GM12874 (cell line): ENCODE measurements around the gene CSE1L.

Experiments used
- TF ChIP-seq, protein P1 (sequence below): IDR thresholded peaks from 2 replicates; pipeline ENCODE4 v1.5.1; 2011; ENCODE audit warnings: low read depth, mild to moderate bottlenecking, control low read depth, low read length, moderate library complexity; ENCODE audit not compliant: insufficient read depth

The CSE1L gene

DNA sequence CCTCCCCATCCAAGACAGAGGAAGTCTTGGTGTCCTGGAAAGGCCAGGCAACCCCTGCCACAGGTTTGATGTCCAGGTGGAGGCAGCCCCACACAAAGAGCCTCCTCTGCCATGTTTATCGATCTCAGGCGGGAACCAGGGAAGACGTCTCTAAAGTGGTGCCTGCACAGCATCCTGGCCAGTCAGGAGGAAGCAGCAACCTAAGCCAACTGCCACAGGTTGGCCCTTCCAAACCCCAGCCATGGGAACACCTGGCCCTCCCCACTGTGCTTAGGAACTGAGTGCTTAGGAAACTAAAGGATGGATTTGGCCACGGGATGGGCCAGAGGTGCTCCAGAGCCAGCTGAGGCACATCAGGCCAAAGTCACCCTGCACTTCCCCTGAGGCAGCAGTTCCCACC, 56.9 kb downstream of the CSE1L start:
- TF ChIP-seq, protein P1, sequence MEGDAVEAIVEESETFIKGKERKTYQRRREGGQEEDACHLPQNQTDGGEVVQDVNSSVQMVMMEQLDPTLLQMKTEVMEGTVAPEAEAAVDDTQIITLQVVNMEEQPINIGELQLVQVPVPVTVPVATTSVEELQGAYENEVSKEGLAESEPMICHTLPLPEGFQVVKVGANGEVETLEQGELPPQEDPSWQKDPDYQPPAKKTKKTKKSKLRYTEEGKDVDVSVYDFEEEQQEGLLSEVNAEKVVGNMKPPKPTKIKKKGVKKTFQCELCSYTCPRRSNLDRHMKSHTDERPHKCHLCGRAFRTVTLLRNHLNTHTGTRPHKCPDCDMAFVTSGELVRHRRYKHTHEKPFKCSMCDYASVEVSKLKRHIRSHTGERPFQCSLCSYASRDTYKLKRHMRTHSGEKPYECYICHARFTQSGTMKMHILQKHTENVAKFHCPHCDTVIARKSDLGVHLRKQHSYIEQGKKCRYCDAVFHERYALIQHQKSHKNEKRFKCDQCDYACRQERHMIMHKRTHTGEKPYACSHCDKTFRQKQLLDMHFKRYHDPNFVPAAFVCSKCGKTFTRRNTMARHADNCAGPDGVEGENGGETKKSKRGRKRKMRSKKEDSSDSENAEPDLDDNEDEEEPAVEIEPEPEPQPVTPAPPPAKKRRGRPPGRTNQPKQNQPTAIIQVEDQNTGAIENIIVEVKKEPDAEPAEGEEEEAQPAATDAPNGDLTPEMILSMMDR, result no peak

DNA sequence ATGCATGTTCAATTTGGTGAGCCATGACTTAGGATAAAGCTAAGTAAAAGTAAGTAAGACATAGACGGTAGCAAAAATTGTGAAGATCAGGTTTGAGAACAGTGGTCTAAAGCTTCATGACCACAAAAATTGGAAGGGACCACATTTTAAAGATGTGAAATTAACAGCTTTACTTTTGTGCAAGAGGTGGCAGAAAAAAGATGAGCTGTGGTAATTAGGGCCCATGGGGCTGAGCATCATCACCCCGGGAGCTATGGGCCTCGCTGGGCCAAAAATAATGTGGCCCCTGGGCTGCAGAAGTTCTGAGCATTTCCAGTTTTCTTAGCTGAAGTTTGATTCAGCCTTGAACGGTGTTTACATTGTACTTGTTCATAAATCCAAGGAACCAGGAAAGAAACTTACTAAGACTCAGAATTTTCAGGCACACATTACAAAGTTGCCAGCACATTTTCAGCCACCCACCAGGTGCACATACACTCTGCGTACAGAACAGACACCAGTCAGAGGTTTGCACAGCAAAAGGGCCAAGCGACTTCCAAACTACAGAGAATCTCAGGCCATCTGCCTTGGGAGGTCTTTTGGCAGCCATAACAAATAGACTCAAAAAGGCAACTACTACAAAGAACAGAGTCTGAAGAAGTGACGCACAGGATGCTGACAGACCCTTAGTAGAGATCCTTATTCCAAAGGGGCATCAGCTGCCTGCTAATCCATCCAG, 57.7 kb downstream of the CSE1L start:
- TF ChIP-seq, protein P1, result no peak

DNA sequence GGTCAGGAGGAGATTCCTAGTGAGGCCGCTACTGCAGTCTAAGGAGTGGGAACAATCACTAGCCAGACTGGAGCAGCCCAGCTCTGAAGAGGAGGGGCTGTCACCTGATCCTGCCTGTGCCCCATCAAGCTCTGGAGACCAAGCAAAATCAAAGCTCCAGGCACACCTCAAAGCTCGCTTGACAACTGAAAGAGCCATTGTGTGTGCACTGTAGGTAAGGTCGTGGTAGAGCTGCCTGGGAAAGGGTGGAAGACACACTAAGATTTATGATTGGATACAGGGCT, 58.2 kb downstream of the CSE1L start:
- TF ChIP-seq, protein P1, result no peak

DNA sequence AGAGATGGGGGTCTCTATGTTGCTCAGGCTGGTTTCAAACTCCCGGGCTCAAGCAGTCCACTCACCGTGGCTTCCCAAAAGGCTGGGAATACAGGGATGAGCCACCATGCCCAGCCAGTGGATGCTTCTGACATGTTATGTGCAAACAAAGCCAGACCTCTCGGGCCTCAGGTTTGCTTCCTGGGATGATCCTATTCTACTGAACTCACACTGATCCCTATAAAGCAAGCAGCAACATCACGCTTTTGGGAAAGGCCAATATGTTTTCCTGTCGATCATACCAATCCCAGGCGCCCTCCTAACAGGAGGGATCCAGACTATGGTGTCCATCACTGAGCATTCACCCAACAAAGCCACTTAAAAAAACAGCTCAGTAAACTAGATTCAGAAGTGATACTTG, 60.2 kb downstream of the CSE1L start:
- TF ChIP-seq, protein P1, result no peak

DNA sequence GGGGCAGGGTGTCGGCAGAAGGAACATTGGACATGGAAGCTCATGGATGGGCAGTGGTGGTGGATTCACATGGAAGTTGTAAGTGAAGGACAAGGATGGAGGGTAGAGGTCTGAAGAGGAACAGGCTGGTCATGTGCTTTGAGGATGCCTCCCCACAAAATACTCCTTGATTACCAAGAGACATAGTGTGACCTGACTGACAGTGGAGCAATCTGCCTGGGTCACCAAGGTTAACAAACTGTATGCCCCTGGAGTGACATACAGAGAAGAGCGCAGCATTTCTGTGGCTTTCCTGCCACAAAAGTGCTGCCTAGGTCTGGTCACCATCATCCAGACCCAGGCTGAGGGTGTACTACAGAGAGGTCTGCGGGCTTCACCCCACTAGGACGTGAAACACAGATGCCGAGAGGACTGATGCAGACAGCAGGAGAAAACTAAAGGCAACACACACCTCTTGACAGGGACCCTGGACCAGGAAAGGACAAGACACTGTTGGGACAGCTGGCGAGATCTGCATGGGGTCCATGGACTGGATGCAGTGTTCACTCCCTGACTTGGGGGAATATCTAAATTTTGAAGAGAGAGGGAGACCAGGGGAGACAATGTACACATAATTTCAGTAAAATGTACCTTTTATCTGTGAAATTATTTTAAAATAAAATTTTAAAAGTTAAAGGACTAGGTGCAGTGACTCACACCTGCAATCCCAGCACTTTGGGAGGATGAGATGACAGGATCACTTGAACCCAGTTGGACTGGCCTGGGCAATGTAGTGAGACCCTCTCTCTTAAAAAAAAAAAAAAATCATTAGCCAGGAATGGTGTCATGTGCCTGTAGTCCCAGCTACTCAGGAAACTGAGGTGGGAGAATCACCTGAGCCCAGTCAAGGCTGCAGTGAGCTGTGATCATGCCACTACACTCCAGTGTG, 64.9 kb downstream of the CSE1L start:
- TF ChIP-seq, protein P1, result no peak

DNA sequence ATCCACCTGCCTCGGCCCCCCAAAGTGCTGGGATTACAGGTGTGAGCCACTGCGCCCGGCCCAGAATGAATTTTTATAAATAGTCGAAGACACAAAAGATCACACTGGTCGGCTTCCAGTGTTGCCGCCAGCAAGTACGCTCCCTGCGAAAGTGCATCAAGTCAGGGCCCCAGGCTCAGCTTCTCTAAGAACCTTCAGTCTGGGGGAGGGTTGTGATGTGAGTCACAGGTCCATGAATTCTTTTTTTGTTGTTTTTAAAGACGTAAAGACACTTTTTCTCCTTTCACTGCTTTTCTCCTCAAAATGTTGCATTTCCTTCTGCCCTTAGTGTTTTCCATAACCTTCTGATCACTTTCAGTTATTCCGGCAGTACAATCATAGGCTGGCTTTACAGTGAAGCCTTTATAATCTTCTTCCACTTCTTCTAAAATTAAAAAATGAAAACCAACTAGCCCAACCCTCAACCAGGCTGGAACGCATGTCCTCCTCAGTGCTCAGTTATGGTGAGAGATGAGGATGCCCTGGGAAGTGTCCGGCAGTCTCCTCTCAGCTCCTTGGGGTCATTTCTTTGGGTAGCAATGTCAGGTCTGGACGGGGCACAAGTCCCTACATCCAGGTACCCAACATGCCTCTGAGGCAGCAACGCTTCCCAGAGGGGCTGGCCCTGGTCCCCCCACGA, 66.6 kb downstream of the CSE1L start:
- TF ChIP-seq, protein P1, result no peak

DNA sequence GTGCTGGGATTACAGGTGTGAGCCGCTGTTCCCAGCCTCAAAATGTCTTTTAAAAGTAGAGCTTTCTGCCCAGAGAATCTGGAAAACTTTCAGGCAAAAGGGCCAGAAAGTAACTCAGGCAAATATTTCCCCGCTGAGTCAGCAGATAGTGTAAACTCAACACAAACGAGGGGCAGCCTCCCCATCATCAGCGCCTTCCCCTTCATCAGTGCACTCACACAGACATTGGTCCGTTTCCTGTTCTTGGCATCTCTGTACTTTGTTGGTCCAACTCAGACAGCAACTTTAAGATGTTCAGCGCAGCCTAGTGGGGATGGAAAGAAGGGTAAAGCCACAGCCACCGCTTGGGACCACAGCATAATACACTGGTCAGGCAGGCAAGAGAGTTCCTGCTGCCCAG, 69.5 kb downstream of the CSE1L start:
- TF ChIP-seq, protein P1, result 0 out of 2 replicates have a peak, but pooled peaks have one; percentile 4
